HUES64 (cell line): ENCODE measurements around the gene FARS2.

ENCODE experiments used
- H3K27ac ChIP-seq: 2 replicates; pipeline ENCODE4 v1.7.0; 2013; ENCODE audit warnings: low read depth, low read length, inconsistent platforms
- H3K27me3 ChIP-seq: 2 replicates; pipeline ENCODE4 v1.6.1; 2013; ENCODE audit warnings: mild to moderate bottlenecking, low read length; ENCODE audit not compliant: insufficient read depth
- H3K36me3 ChIP-seq: 2 replicates; pipeline ENCODE4 v1.6.1; 2013; ENCODE audit warnings: mild to moderate bottlenecking, low read length; ENCODE audit not compliant: insufficient read depth
- H3K4me1 ChIP-seq: 2 replicates; pipeline ENCODE4 v1.6.1; 2013; ENCODE audit warnings: mild to moderate bottlenecking, low read length, moderate library complexity; ENCODE audit not compliant: insufficient read depth
- H3K4me3 ChIP-seq: 2 replicates; pipeline ENCODE4 v1.5.1; 2013; ENCODE audit warnings: mild to moderate bottlenecking, low read length, moderate library complexity
- H3K9ac ChIP-seq: 2 replicates; pipeline ENCODE4 v1.6.1; 2013; ENCODE audit warnings: mild to moderate bottlenecking, low read depth, low read length
- H3K9me3 ChIP-seq: 2 replicates; pipeline ENCODE4 v1.6.1; 2013; ENCODE audit warnings: low read depth, low read length; ENCODE audit not compliant: insufficient read depth
- WGBS: fragments of 150-250, 120-280 bp; methylation state at CpG from one replicate; pipeline ENCODE4 v1.1.7; 2013; ENCODE audit warnings: missing lambda C conversion rate; 5-methylcytosine and 5-hydroxymethylcytosine counted together

FARS2 gene

GRCh38 chr6:5469101-5469846 is 208.0 kb downstream of the FARS2 start:
- Histone ChIP-seq H3K27ac (no peak overlapping the region), H3K4me1 (peaks cover 41% of the 10 kb centered on the region), H3K9me3 (no peaks in the 10 kb centered on the region), H3K36me3 (no peaks in the 10 kb centered on the region), H3K27me3 (no peaks in the 10 kb centered on the region), H3K4me3 (no peak overlapping the region), H3K9ac (no peak overlapping the region)
- 39% methylated on average over 14 of the region's 14 CpGs for WGBS

- H3K9ac ChIP-seq, result no peak overlapping the region
- no peaks in the 10 kb centered on the region for H3K9me3 ChIP-seq
- H3K4me3 ChIP-seq, result no peak overlapping the region
- peaks cover 38% of the 10 kb centered on the region for H3K4me1 ChIP-seq
- no peaks in the 10 kb centered on the region for H3K27me3 ChIP-seq
- peak overlapping the region; percentile 7; the same call in 1 of the 2 replicates for H3K27ac ChIP-seq
- 7% methylated on average over 8 of the region's 8 CpGs for WGBS
- no peaks in the 10 kb centered on the region for H3K36me3 ChIP-seq
Measured at GRCh38 chr6:5471044-5471443, 209.7 kb downstream of the FARS2 start.

DNA sequence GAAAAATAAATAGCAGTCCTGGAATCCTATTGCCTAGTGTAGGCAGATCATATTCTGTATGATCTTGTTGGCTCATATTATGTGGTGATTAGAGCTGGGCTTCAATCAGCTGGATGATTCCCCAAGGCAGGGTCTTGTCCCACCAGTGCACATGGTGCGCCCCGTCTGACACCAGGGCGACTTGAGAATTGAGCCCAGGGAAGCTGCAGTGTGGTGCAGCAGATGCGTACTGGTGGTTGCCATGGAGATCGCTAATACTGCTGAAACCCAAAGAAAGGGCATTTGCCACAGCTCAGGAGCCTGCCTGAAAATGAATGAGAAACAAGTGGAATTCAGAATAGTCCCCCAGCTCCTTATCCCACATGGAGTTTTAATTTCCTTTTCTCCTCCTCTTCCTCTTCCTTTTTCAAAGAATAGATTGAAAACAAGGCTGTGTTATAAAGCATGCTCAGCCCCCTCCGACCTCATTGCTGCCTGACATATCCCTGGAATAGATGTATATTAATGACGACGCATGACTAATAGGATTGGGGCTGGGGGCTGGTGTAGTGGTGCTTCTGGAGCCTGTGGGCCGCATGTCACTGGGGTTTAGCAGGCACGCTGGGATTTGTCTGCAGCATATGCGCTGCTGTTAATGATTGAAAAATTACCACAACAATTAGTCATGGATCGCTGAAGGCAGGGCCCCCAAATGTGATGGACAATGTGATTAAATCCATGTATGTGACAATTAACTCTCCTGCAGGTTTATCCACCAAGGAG is 210.5 kb downstream of the FARS2 start:
- WGBS, result 27% methylated on average over 12 of the region's 12 CpGs
- no peaks in the 10 kb centered on the region for H3K36me3 ChIP-seq
- H3K4me3 ChIP-seq, result no peak overlapping the region
- H3K9me3 ChIP-seq, result no peaks in the 10 kb centered on the region
- peaks cover 30% of the 10 kb centered on the region for H3K4me1 ChIP-seq
- no peak overlapping the region; the same call in 1 of the 2 replicates for H3K9ac ChIP-seq
- no peaks in the 10 kb centered on the region for H3K27me3 ChIP-seq
- peak overlapping the region; percentile 8; the same call in 1 of the 2 replicates for H3K27ac ChIP-seq

GRCh38 chr6:5472571-5472970 is 211.3 kb downstream of the FARS2 start:
- no peaks in the 10 kb centered on the region for H3K9me3 ChIP-seq
- WGBS, result 94% methylated on average over 1 of the region's 2 CpGs
- H3K27ac ChIP-seq, result no peak overlapping the region
- no peak overlapping the region for H3K9ac ChIP-seq
- no peaks in the 10 kb centered on the region for H3K27me3 ChIP-seq
- H3K36me3 ChIP-seq, result no peaks in the 10 kb centered on the region
- peaks cover 30% of the 10 kb centered on the region for H3K4me1 ChIP-seq
- H3K4me3 ChIP-seq, result no peak overlapping the region

DNA sequence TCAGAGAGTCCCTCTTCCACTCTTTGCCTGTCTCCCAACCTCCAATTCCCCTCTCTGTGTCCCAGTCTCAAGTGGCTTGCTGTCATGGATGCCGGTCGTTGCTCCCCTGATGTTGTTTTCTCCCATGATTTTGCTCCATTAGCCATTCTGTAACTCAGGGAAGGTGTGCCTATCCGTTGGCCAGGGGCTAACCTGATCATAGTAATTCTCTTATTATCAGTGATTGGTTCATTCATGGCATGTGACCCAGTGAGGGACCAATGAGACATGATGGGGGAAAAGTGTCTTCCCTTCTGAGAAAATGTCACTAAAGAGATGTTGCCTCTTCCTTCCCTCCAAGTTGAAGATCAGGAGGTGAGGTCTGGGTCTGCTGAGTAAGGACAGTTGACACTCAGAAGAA is 214.5 kb downstream of the FARS2 start:
- no peaks in the 10 kb centered on the region for H3K27me3 ChIP-seq
- 93% methylated on average over 3 of the region's 3 CpGs for WGBS
- H3K9me3 ChIP-seq, result no peaks in the 10 kb centered on the region
- no peak overlapping the region for H3K9ac ChIP-seq
- no peak overlapping the region for H3K4me3 ChIP-seq
- H3K36me3 ChIP-seq, result no peaks in the 10 kb centered on the region
- H3K4me1 ChIP-seq, result peaks cover 21% of the 10 kb centered on the region
- no peak overlapping the region for H3K27ac ChIP-seq

GRCh38 chr6:5478380-5478779 is 217.1 kb downstream of the FARS2 start:
- Histone ChIP-seq H3K9me3 (no peaks in the 10 kb centered on the region), H3K27me3 (no peaks in the 10 kb centered on the region), H3K36me3 (no peaks in the 10 kb centered on the region), H3K27ac (no peak overlapping the region), H3K9ac (no peak overlapping the region), H3K4me1 (peaks cover 5% of the 10 kb centered on the region; the same call in 1 of the 2 replicates), H3K4me3 (no peak overlapping the region)
- WGBS, result 93% methylated on average over 6 of the region's 6 CpGs

GRCh38 chr6:5481033-5481432 is 219.7 kb downstream of the FARS2 start:
- no peaks in the 10 kb centered on the region for H3K9me3 ChIP-seq
- no peaks in the 10 kb centered on the region for H3K36me3 ChIP-seq
- WGBS, result 80% methylated on average over 8 of the region's 8 CpGs
- H3K4me3 ChIP-seq, result no peak overlapping the region
- H3K27me3 ChIP-seq, result no peaks in the 10 kb centered on the region
- H3K4me1 ChIP-seq, result peaks cover 5% of the 10 kb centered on the region; the same call in 1 of the 2 replicates
- H3K27ac ChIP-seq, result no peak overlapping the region
- no peak overlapping the region for H3K9ac ChIP-seq

GRCh38 chr6:5481750-5482149 is 220.4 kb downstream of the FARS2 start:
- no peaks in the 10 kb centered on the region for H3K9me3 ChIP-seq
- no peaks in the 10 kb centered on the region for H3K36me3 ChIP-seq
- no peaks in the 10 kb centered on the region for H3K27me3 ChIP-seq
- WGBS, result 85% methylated on average over 9 of the region's 9 CpGs
- H3K9ac ChIP-seq, result no peak overlapping the region
- no peak overlapping the region for H3K4me3 ChIP-seq
- H3K4me1 ChIP-seq, result peaks cover 5% of the 10 kb centered on the region; the same call in 1 of the 2 replicates
- no peak overlapping the region for H3K27ac ChIP-seq

- peaks cover 5% of the 10 kb centered on the region; the same call in 1 of the 2 replicates for H3K4me1 ChIP-seq
- no peaks in the 10 kb centered on the region for H3K27me3 ChIP-seq
- WGBS, result 95% methylated on average over 3 of the region's 3 CpGs
- H3K9ac ChIP-seq, result no peak overlapping the region
- H3K36me3 ChIP-seq, result no peaks in the 10 kb centered on the region; the same call in 1 of the 2 replicates
- H3K9me3 ChIP-seq, result no peaks in the 10 kb centered on the region
- H3K27ac ChIP-seq, result no peak overlapping the region
- no peak overlapping the region for H3K4me3 ChIP-seq
Measured at GRCh38 chr6:5482619-5483018, 221.3 kb downstream of the FARS2 start.

DNA sequence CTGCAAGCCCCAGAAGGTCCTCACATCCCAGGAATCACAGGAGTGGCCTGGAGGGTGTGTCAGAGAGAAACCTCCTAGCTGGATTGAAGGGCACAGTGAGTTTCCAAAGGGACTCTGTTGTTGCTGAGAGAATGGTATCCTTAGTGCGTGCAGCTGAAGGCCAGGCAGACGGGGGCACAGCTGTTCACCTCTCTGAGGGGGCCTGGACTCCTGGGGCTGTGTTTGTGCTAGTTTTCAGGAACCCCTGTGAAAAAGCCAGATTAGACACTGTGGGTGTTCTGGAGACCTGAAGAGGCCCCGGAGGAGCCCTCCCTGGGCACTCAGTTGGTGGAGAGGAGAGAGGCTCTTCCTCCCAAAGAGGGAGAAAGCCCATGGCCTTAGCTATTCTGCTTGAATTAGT is 223.4 kb downstream of the FARS2 start:
- H3K4me1 ChIP-seq, result peaks cover 5% of the 10 kb centered on the region; the same call in 1 of the 2 replicates
- H3K27me3 ChIP-seq, result no peaks in the 10 kb centered on the region
- 95% methylated on average over 3 of the region's 3 CpGs for WGBS
- H3K4me3 ChIP-seq, result no peak overlapping the region
- H3K27ac ChIP-seq, result no peak overlapping the region
- H3K9ac ChIP-seq, result no peak overlapping the region
- H3K36me3 ChIP-seq, result no peaks in the 10 kb centered on the region; the same call in 1 of the 2 replicates
- H3K9me3 ChIP-seq, result no peaks in the 10 kb centered on the region

- no peak overlapping the region for H3K4me3 ChIP-seq
- WGBS, result 87% methylated on average over 2 of the region's 2 CpGs
- no peak overlapping the region for H3K9ac ChIP-seq
- H3K4me1 ChIP-seq, result no peaks in the 10 kb centered on the region
- no peak overlapping the region for H3K27ac ChIP-seq
- no peaks in the 10 kb centered on the region for H3K9me3 ChIP-seq
- H3K36me3 ChIP-seq, result no peaks in the 10 kb centered on the region; the same call in 1 of the 2 replicates
- H3K27me3 ChIP-seq, result no peaks in the 10 kb centered on the region
Measured at GRCh38 chr6:5486214-5486613, 224.9 kb downstream of the FARS2 start.
